G401 (cell line): ENCODE results near the gene SIAH1. TPM values are rescaled to one million over a fixed set of nuclear protein-coding genes. Genes with fewer than 3 reads are reported as not detected.
A peak's percentile ranks its signal among the peaks of the same experiment; 100 is the strongest.
"Not testable (repeated sequence)": the region's sequence is repeated elsewhere in the genome, so short reads cannot be mapped to it uniquely, and the experiment has no call there.

Source experiments
- DNase-seq: peaks from one replicate; pipeline ENCODE4 v3.0.0-alpha.2; 2015; ENCODE audit warnings: low spot score
- in situ Hi-C: cut with HindIII; loops from 2 replicates; pipeline ENCODE4 v1.10.0; 2016; ENCODE audit warnings: low sequenced_read_pairs, mixed read lengths
- total RNA-seq: library from RNA; depleted of rRNA; stranded (reverse); fragments of >200 nt; shearing (Covaris generic); gene quantifications from 2 replicates; pipeline ENCODE4 v1.2.3, GENCODE V29; 2014

SIAH1 gene
- total RNA-seq, 1 experiment from 2014 or later, result 21.3 TPM

- in situ Hi-C loops, result no loop called here
- DNase-seq, result no peak
Observed at GRCh38 chr16:48370229-48370628, 15.0 kb downstream of the SIAH1 start.

GRCh38 chr16:48369765-48370164, 15.4 kb downstream of the SIAH1 start:
- in situ Hi-C loops, result no loop called here

GRCh38 chr16:48367441-48368049, 17.7 kb downstream of the SIAH1 start:
- in situ Hi-C loops, result no loop called here
- no peak for DNase-seq

More at GRCh38 chr16:48369765-48370164, 15.4 kb downstream of the SIAH1 start:
- no peak for DNase-seq

GRCh38 chr16:48366165-48367093, 18.8 kb downstream of the SIAH1 start:
- in situ Hi-C loops, result no loop called here
- peak; percentile 62 for DNase-seq

GRCh38 chr16:48365601-48366164, 19.5 kb downstream of the SIAH1 start:
- DNase-seq, result peak; percentile 85
- in situ Hi-C loops, result no loop called here

GRCh38 chr16:48365025-48365600, 20.1 kb downstream of the SIAH1 start:
- peak; percentile 37 for DNase-seq

GRCh38 chr16:48361540-48362144, 23.6 kb downstream of the SIAH1 start:
- in situ Hi-C loops, result no loop called here
- no peak for DNase-seq

More at GRCh38 chr16:48365025-48365600, 20.1 kb downstream of the SIAH1 start:
- in situ Hi-C loops, result no loop called here

- in situ Hi-C loops, result no loop called here
- DNase-seq, result no peak
Observed at GRCh38 chr16:48361012-48361411, 24.2 kb downstream of the SIAH1 start.

- no peak for DNase-seq
- in situ Hi-C loops, result no loop called here
Observed at GRCh38 chr16:48359983-48360382, 25.2 kb downstream of the SIAH1 start.

- DNase-seq, result no peak
- in situ Hi-C loops, result no loop called here
Observed at GRCh38 chr16:48358419-48358818, 26.8 kb downstream of the SIAH1 start.

- in situ Hi-C loops, result no loop called here
Observed at GRCh38 chr16:48356633-48357376, 28.4 kb downstream of the SIAH1 start.

GRCh38 chr16:48354877-48355855, 30.0 kb downstream of the SIAH1 start:
- in situ Hi-C loops, result no loop called here
- no peak for DNase-seq

More at GRCh38 chr16:48356633-48357376, 28.4 kb downstream of the SIAH1 start:
- no peak for DNase-seq

- DNase-seq, in situ Hi-C loops: not testable (repeated sequence)
Observed at GRCh38 chr16:48354385-48354784, 30.8 kb downstream of the SIAH1 start.

- in situ Hi-C loops, result no loop called here
- DNase-seq, result peak; percentile 51
Observed at GRCh38 chr16:48353565-48354163, 31.5 kb downstream of the SIAH1 start.

GRCh38 chr16:48352648-48353390, 32.4 kb downstream of the SIAH1 start:
- DNase-seq, result no peak
- in situ Hi-C loops, result no loop called here

- DNase-seq, result no peak
- in situ Hi-C loops, result no loop called here
Observed at GRCh38 chr16:48350736-48351135, 34.5 kb downstream of the SIAH1 start.
